HG02798 (cell line): Measurements from ENCODE around the gene XCL2.
"Not testable (repeated sequence)": the region's sequence is repeated elsewhere in the genome, so short reads cannot be mapped to it uniquely, and the experiment has no call there.

Source experiments
- ATAC-seq: cut with Tn5 transposase; IDR thresholded peaks from one replicate; pipeline ENCODE4 v1.9.1; 2021; ENCODE audit warnings: mild to moderate bottlenecking; ENCODE audit not compliant: unreplicated experiment, poor library complexity

Gene XCL2

DNA sequence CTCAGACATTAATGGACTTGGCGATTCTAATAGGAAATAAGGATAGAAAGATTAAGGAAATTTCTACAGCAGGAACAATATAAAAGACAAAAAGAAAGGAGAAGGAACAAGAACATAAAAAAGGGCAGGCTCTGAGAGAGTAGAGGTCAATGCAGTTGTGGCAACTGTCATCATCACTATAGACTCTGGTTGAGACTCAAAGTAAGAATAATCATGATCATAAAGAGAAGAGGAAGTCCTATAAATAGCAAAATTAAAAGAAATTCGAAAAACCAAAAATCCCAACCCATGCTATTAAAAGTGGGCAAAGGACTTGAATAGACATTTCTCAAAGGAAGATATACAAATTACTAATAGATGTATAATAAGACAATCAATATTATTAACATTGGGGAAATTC is 18.2 kb upstream of the XCL2 start:
- no peak for ATAC-seq

DNA sequence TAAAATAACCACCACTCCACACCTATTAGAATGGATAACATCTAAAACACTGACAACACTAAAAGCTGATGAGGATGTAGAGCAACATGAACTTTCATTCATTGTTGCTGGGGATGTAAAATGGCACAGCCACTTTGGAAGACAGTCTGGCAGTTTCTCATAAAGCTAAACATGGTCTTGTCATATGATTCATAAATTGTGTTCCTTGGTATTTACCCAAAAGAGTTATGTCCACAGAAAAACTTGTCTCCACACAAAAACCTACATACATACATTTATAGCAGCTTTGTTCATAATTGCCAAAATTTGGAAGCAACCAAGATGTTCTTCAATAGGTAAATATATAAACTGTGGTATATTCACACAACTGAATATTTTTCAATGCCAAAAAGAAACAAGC is 16.6 kb upstream of the XCL2 start:
- no peak for ATAC-seq

DNA sequence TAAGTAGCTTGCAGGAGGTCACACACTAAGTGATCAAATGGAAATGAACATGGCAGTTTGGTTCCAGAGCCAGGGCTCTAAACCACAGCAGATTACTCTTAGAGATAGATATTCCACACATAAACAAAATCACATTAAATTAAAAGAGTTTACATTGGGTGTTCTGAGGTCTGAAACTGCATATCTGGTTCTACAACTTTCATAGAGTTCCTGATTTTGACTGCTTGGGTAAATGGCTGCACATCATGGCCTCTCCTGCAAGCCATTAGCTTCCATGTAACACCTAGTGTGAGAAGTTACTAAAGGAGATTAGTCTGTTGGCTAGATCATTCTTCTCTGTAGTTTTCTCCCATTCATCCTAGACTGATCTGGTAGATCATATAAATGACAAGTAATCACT is 12.8 kb upstream of the XCL2 start:
- ATAC-seq, result no peak

DNA sequence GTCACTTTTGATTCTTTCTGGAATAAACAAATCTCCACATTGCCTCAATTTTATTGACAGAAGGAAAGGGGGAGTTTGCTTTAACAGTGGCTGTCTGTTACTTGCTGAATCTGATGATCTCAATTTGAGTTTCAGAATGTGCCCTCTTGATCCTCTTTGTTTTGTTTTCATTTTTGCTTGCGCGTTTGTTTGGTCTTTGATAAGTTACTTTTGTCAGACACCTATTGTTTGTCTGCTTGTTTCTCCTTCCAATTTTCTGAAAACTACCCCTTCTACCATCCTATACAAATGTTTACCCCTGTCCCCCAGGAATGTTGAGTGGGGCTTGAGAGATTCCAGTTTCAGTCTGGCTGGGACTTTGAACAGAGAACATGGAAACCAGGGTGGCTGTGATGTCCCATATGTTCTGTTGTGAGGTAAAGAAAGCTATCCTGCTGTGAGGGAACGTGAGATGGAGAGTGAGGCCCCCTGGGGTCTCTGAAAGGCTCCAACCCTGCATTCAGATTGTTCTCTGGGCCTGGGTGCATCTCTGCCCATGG is 11.8 kb upstream of the XCL2 start:
- ATAC-seq, result no peak

DNA sequence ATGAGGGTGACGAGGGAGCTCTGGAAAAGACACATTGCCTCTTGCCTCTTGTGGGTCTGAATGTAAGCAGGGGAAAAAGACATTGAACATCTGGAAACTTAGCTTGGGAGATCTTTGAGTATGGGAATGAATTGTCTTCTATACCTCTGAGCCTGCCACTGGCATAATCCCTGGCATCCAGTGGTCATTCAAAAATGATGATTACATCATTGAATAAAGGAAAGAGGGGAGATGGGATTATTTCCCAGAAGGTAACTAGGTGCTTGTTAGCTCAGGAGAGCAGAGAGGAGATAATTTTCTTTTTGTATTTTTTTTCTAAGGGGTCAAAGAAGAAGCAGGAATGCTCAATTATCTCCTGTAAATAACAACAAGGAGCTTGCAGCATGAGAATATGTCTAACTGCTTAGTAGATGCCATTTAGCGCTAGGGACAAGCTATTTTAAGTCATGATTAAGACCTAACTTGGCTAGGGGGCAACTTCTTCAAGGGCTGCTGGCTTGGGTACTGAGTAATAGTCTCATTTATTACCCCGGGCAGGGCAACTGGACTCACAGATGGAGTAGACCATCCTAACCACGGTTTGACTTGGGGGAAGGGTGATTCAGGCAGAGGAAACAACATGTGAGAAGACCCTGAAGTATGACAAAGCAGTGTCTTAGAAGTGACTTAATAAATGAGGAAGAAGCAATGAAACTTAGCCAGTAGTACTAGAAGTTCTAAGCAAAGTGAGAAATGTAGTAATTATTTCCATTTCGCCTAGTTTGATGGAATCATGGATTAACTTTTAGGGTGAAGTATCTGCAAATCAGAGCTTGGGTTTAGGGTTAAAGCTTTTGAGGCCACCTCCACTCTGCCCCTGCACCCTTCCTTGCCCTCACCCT is 11.0 kb upstream of the XCL2 start:
- ATAC-seq, result no peak

DNA sequence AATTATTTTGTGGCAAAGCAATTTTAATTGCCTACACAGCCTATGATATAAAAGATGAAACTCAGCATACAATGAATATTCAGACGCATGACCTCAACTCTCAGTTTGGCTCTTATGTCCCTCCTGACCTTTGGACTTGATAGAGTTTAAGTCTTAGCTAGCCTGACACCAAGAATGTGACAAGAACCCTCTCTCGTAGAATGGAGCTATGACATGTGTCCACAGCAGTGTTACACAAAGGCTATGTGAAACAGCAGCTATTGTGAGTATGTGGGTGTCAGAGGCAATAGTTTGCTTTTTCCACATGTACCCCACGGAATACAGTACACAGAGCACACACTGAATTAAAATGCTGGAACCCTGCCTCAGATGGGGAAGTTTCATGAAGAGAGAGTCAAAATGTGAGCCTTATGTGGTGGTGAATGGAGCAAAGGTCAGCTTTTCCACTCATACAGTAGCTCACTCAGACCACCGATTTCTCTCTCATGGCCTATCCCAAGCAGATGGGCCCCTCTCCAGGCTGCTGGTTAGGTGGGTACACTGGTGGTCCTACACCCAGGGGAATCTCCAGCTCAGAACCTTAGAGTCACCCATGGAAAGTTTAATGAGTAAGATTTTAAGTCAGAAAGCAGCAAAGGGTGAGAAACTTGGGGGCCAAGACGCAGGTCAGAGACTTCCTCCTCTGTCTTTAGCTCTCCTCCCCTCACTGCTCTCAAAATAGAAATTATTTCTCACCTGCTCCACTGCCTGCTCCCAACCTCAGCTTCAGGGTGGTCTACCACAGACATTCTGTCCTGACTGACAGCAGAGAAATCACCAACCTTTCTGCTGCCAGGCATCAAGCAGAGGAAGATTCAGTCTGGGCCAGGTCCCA is 10.1 kb upstream of the XCL2 start:
- ATAC-seq, result peak; percentile 54

DNA sequence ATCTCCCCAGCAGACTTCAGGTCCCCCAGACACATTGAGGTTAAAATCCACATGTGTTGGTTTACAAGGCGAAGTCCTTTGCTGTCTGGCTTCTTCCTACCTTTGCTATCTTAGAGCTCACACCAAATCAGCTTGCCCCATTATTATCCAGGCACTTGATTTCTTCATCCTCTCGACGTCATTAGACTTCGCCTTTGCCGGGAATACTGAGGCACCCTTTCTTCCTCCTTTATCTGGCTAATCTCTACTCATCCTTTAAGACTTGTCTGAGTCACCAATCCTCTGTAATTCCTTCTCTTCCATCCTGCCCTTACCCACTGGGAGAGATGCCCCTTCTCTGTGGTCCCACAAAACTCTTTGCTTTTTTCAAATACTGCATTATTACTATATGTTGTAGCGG is 9.2 kb upstream of the XCL2 start:
- no peak for ATAC-seq

DNA sequence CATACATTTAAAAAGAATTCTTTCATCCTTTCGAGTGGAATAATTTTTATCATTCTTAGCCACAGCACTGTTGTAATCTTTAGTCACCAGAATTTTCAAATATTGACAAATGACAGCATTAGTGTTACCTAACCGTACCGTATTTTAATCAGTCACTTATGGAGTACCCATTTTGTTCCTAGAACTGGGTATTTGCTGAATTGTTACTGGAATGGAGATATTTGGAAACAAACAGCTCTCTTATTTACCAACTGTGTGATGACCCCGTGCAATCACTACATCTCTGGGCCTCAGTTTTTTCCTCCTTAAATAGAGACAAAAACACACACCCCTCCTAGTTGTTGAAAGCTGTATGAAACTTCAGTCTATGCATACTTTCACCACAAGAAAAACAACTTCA is 7.9 kb upstream of the XCL2 start:
- no peak for ATAC-seq

DNA sequence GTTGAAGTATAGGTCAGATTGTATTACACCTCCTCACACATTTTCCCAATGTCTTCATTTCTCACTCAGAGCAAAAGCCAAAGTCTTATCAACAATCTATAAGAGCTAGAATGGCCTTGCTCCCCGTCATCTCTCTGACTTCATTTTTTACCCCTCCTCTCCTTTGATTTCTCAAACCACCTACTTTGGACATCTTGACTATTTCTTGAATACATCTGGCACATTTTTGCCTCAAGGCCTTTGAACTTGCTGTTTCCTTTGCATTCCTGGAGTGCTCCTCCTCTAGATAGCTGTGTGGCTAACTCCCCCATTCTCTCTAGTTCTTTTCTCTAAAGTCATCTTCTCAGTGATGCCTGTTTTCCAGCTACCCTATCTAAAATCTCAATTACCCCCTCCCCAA is 7.2 kb upstream of the XCL2 start:
- ATAC-seq, result no peak

DNA sequence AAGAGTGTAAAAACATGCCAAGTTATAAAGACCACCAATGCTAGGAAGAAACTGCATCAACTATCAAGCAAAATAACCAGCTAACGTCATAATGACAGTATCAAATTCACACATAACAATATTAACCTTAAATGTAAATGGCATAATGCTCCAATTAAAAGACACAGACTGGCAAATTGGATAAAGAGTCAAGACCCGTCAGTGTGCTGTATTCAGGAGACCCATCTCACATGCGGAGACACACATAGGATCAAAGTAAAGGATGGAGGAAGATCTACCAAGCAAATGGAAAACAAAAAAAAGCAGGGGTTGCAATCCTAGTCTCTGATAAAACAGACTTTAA is 2.7 kb upstream of the XCL2 start:
- ATAC-seq, result not testable (repeated sequence)

DNA sequence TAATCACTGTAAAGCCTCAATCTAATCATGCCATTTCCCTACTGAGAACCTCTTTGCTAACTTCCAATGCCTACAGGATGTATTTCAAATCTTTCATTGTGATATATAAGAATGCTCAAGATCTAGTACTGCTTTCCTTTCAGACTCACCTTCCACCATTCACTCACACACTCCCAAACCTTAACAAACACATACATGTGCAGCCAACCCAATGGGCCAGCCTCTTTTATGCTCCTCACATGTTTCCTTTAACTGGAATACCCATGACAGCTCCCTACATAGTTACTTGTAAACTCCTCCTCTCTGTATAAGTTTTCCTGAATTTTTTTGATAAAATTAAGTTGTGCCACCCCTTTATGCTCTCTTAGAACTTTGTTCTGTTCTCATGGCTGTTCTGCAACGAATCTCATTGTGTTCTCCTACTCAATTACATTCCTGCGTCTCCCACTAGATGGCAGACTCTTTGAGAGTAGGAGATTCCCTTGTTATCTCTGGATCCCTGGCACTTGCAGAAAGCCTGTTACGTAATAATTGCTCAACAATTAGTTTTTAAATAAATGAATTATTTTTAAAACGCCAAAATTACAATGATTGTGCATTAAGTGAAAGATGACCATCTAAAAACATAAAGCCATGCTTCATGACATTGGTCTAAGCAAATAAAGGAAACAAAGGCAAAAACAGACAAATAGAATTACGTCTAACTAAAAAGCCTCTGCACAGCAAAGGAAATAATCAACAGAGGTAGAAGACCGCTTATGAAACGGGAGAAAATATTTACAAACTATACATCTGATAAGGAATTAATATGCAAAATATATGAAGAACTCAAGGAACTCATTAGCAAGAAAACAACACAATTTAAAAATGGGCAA is 2.1 kb upstream of the XCL2 start:
- ATAC-seq, result not testable (repeated sequence)

DNA sequence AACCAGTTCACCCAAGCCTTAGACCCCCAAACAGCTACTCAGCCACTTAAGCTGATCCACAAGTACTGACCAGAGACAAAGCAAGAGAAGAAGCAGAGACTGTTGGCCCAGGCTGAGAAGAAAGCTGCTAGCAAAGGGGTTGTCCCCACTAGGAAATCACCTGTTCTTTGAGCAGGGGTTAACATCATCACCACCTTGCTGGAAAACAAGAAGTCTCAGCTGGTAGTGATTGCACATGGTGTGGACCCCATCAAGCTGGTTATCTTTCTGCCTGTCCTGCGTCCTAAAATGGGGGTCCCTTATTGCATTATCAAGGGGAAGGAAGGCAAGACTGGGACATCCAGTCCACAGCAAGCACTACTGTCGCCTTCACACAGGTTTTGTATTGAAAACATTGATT is 819 bp downstream of the XCL2 start:
- ATAC-seq, result not testable (repeated sequence)

DNA sequence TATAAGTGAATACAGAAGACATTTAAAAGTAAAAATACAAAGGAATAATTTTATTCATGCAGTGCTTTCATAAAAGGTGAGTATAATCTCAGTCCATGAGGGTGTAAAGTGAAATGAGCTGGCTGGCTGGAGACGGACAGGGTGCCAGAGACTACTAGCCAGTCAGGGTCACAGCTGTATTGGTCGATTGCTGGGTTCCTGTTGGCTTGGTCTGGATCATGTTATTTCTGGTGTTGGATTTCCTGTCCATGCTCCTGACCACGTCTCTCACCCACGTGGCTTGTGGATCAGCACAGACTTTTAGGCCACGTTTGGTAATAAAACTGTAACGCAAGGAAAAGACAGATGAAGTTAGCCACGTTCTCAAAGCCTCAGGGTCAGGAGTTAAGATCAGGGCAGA is 3.0 kb downstream of the XCL2 start:
- ATAC-seq, result not testable (repeated sequence)

DNA sequence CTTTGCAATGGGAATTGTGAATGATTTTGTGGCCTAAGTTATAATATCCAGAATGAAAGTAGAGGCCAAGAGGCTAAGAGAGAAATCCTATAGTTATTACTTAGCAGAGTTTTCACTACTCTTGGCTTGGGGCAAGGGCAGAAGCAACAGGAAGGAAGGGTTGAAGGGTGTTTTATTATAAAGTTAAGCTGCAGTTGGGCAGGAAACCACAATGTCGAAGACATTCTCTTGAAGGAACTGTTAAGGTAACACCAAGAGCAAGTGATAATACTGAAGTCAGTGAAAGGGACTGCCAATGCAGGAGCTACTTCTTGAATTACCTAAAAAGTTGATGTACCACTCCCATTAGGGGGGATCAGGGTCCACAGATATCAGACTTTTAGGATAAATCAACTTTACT is 8.3 kb downstream of the XCL2 start:
- peak; percentile 65 for ATAC-seq

DNA sequence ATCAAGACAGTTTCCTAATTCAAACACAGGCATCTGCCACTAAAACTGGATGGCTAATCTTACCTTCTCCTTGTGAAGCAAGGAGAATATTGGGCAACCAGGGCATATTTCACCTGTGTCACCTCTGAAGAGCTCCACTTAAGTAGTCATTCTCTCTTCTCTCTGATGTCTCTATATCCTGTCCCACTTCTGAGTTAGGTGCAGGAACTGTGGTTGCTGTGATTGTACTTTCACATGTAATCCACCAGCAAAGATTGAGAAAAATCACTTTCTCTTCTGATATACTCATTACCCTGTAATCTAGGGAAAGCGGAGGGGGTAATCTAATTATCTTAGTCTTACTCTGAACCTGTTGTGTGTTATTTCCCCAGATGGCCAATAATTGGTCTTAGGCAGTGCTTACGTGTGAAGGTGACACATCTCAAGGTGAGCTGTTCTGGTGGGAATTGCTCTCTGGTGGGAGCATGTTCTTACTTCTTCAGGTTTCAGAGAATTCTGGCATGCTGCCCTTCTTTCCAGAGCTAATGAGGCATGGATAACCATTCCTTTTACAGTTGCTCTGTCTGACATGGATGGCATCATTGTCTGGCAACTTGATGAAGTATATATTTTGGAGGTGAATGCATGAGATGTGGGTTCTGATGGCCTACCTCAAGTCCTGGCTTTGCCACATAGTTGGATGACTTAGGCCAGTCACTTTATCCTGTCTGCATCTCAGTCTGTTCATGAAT is 12.0 kb downstream of the XCL2 start:
- ATAC-seq, result no peak

DNA sequence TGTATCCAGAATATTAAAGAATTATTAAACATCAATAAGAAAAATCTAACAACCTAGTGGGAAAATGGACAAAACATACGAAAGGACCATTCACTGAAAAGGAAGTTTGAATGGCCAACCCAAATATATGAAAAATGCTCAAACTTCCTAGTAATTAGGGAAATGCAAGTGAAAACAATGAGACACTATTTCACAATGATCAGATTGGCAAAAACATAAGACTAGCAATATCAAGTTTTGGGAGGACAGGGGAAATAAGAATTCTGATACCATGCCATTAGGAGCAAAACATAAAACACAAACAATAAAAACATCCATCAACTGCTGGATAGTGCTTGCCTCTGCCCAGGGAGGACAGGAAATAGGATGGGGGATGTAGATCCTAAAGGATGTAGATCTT is 14.3 kb downstream of the XCL2 start:
- no peak for ATAC-seq

DNA sequence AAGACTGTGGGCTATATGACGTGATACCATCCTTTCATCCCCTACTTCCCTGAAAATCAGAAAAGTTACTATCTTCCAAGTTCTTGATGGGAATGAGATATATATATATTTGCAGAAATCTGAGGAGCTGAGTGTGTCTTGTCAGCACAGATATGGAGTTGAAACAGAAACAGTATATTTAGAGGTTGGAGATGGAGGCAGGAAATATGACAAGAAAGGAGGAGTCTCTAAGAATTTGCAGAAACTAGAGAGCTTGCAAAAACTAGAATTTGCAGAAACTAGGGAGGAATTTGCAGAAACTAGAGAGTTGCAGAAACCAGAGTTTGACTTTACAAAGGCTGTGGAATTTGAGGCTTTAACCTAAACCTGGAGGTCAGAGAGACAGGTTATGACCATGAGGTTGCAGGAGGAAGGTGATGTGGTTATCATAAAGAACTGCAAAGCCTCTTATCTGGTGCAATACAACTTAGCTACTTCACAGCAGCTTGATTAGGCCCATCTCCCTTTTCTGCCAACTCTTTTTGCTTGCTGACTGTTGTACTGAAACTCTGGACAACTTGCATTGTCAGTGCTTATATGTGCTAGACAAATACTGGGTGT is 22.3 kb downstream of the XCL2 start:
- no peak for ATAC-seq

DNA sequence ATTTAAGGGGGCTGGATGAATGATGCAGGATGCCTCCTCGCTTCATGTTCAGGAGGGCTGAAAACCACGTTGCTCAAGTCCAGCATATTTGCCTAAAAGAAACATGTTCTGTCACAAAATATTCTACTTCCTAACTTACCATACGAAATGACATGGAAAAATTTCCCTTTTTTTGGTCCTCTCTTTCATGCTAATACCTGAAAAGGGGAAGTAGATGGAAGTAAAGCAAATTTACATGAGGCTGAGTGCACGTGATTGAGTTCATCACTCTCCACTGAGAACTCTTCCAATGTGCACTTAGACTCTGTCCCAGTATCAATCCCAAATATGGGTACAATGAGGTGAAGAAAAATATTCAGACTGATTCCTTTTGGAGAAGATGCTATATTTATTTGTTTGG is 23.0 kb downstream of the XCL2 start:
- no peak for ATAC-seq

DNA sequence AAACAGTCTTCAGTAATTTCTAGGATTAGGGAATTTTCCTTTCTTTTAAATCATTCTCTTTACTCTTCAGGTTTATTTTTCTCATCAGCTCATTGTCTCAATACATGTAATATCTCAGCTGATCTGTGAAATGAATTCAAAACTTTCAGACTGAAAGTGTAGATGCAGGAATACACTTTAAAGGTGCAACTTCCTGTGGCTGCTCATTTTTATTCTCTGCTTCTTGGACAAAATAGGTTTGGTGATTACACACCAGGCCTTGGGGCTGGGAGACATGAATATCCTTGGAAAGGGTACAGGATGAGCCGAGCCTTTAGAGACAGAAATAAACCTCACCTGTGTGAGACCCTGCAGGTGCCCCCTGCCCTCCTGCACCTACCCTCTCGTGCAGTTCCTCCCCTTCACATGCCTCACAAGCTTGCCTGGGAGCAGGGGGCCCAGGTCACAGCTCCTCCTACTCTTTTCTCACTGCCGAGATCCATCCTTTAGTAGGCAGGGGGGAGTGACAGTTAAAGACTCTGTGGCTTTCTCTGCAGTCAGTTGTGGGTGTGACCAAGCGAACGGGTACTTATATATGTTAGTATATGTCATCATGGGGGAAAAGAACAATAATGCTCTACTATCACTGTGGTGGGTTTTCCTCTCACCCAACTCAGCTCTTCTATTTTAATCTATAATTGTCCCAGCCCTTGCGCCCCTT is 23.6 kb downstream of the XCL2 start:
- ATAC-seq, result peak; percentile 66
